HG03135 (cell line): ENCODE data around the gene SH2D4B.
A peak's percentile ranks its signal among the peaks of the same experiment; 100 is the strongest.
"Not testable (repeated sequence)": the region's sequence is repeated elsewhere in the genome, so short reads cannot be mapped to it uniquely, and the experiment has no call there.

ENCODE experiments used
- ATAC-seq: cut with Tn5 transposase; IDR thresholded peaks from one replicate; pipeline ENCODE4 v1.9.1; 2021; ENCODE audit warnings: mild to moderate bottlenecking, moderate library complexity; ENCODE audit not compliant: unreplicated experiment

SH2D4B gene

GRCh38 chr10:80523773-80524172 lies 13.9 kb upstream of the SH2D4B start:
- ATAC-seq = no peak

DNA sequence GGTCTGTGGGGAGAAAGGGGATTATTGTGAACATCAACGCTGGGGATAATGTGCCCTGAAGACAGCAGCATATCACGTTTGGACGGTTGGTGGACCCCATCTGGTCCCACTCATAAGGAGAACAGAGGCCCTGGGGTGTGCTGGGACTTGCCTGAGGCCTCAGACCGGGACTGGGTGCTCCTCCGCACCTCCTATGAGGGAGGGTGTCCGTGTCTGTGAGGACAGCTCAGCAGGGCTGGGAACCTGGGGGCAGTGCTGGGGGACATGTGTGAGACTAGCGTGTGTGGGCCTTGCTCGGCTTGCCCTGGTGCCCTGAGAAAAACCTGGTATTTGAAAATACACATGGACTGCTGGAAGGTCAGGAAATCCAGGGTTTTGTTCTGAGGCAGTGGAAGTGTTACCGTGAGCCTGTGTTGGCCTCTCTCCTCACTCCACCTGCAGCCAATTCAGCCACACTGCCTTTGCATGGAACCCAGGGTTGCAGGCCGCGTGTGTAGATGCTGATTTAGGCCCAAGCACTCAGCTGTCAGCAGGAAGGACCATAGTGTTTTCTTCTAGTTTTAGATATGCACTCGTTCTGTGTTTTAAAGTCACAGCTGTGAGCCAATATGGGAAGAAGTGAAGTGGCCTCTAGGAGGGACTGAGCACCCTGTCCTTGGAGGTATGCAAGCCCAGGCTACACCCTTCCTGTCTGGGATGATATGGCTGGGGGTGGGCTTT lies 13.4 kb upstream of the SH2D4B start:
- ATAC-seq = no peak

GRCh38 chr10:80526218-80526617 lies 11.5 kb upstream of the SH2D4B start:
- no peak for ATAC-seq

- no peak for ATAC-seq
Measured at GRCh38 chr10:80526742-80527141, 11.0 kb upstream of the SH2D4B start.

- ATAC-seq = no peak
Measured at GRCh38 chr10:80528185-80528700, 9.5 kb upstream of the SH2D4B start.

GRCh38 chr10:80528901-80529300 lies 8.8 kb upstream of the SH2D4B start:
- ATAC-seq = no peak

DNA sequence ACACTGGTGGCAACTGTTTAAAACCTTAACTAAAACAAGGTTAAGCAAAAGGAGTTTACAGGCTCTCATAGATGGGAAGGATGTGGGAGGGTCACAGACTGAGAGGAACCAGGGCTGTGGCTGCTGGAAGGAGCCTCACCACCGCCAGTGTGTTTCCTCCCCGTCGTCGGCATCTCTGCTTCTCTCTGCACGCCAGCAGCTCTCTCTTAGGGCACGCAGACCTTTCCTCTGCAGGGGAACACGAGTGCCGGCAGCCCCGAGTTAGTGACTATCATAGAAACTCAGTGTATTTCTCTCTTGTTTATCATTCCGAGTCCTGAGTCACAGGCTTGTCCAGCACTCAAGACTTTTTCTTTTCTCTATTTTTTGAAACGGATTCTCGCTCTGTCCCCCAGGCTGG lies 8.1 kb upstream of the SH2D4B start:
- no peak for ATAC-seq

GRCh38 chr10:80530251-80530650 lies 7.5 kb upstream of the SH2D4B start:
- no peak for ATAC-seq

DNA sequence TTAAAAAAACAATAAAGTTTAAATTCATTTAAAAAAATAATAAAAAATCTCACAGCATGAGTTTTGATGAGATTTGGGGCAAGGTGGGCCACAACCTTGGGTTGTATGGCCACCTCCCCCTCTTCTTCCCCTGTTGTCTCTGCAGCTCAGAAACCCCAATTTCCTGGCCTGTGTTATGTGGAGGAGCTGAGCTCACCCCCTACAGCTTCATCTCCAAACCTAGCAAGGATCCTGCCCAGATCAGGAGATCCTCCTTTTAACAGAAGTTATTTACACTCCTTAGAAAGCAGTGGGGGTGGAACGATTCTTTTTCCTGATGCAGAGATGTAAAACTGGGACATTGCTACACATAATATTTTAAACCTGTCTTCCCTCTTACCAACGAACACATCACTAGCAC lies 6.9 kb upstream of the SH2D4B start:
- ATAC-seq = no peak

DNA sequence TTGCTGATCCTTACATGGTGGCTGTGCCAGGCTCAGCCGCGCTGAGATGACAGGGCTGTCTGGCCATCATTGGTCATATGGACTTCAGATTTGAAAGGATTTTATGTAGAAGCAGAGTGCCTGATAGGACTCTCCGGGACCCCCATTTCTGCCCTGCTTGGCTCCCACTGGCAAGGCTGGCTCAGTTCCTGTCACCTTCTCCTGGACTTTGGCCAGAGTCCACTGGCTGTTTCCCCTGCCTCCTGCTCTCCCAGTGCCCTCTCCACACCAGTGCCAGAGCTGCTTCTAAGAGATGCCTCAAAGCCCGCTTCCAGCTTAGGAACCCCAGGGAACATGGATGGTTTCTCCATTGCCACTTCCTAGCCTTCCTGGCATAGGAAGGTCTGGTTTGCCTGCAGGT lies 5.1 kb upstream of the SH2D4B start:
- no peak for ATAC-seq

DNA sequence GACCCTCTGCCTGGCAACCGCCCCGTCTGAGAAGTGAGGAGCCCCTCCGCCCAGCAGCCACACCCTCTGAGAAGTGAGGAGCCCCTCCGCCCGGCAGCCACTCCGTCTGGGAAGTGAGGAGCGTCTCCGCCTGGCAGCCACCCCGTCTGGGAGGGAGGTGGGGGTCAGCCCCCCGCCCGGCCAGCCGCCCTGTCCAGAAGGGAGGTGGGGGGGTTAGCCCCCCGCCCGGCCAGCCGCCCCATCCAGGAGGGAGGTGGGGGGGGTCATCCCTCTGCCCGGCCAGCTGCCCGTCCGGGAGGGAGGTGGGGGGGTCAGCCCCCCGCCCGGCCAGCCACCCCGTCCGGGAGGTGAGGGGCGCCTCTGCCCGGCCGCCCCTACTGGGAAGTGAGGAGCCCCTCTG lies 3.6 kb upstream of the SH2D4B start:
- not testable (repeated sequence) for ATAC-seq

GRCh38 chr10:80534646-80535045 lies 3.1 kb upstream of the SH2D4B start:
- not testable (repeated sequence) for ATAC-seq

DNA sequence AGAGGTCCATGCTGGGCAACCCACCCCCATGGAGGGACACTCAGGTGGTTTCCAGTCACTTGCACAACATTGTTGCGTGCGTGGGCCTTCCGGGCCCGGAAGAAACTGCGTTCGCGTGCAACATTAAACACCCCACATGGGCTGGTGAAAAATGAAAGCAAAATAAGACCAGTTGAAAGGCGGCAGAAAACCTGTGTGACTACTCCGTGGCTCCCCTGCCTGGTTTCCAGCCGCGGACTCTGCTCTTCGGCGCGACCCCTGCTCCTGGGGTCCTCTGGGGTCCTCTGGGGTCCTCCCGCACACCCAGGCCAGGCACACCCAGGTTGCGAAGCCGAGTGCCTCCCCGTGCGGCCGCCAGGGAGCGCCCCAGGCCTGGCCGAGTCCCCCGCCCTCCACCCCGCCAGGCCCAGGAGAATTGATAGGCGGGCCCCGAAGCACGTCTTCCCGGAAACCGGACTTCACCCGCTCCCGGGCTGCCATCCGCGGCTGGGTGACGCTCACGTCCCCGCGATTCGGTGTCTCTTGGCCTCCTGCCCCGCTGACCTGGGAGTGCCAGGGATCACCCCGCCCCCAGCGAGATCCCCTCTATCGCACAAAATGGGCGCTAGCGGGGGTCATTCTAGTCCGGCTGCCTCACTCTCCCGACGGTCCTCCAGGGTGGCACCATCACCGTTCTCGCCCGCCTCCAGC lies 1.9 kb upstream of the SH2D4B start:
- peak; percentile 85 for ATAC-seq

DNA sequence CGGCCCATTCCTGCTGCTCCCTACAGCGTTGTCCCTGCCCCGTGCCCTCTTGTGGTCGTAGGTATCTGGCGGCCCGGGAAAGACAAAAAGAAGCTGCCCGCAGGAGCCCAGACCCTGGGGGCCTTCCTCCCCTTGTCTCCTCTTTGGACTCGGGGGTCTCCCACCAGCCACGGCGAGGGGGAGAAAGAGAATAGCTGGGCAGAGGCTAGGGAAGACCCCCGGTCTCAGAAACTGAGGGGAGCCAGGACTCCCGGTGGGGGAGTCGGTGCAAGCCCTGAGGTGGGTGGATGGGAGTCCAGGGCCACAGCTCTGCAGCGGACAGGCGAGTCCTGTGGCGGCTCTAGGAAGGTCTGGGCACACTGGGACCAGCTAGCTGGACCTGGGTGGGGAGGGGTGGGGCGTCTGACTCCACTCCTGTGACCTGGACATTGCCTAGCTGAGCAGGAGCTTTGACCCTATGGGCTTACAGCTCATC lies 1.3 kb upstream of the SH2D4B start:
- no peak for ATAC-seq

DNA sequence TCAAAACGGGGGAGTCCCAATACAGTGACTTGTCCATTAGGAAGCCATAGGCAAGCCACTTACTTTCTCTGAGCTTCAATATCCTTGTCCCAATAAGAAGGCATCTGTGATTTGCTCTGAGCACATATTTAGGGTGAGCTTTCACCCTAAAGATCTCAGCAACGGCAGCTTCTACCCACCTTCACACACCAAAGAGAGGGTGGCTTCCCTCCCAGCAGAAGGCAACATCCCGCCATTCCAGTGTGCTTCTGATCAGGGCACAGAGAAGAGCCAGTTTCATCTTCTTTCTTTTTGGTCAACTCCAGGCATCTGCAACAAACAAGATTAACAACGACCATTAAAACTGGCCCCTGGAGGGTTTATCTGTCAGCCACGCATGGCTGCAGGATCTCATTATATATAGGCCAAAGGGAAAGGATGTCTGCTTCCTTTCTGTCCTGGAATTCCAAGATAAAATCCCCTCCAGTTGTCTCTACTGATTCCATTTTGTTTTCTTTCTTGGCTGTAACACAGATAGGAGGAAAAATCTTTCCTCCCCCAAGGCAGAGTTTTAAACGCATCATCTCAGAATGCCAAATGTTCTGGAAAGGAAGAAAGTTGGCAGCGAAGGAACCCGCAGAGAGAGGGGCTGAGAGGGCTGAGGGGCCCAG lies 491 bp upstream of the SH2D4B start:
- ATAC-seq = no peak

GRCh38 chr10:80538481-80539185 lies 931 bp downstream of the SH2D4B start:
- no peak for ATAC-seq

- no peak for ATAC-seq
Measured at GRCh38 chr10:80539421-80540031, 1.8 kb downstream of the SH2D4B start.

DNA sequence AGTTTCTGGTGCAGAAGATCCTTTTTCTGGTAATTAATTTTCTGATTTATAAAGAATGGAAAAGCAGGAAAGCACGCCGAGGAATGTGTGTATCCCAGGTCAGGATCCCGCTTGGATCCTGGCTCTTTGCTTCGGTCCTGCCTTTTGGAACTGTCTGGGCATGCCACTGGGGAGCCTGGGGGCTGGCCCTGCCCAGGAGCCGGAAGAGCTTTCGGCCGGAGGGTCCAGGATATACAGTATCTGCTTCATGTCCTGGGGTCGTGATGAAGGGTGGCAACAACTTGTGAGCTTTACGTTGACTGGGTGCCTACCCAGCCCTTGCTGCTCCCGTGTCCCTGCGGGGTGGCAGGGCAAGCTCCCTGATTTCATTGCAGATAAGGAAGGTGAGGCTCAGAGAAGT lies 2.4 kb downstream of the SH2D4B start:
- no peak for ATAC-seq

DNA sequence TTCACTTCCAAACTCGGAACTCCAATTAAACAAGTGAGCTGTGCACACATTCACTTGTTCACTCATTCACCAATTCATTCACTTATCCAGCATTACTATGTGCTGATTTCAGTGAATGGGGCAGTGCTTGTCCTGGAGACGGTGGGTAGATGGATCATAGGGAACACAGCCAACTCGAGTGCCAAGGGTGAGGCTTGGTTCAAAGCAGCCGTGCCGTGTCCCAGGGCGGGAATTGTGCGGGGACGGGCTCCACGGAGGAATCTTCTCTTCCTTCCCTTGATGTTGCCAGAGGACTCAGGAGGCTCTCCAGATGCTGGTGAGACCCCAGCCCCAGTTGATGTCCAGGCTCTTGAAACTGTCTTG lies 2.9 kb downstream of the SH2D4B start:
- no peak for ATAC-seq

DNA sequence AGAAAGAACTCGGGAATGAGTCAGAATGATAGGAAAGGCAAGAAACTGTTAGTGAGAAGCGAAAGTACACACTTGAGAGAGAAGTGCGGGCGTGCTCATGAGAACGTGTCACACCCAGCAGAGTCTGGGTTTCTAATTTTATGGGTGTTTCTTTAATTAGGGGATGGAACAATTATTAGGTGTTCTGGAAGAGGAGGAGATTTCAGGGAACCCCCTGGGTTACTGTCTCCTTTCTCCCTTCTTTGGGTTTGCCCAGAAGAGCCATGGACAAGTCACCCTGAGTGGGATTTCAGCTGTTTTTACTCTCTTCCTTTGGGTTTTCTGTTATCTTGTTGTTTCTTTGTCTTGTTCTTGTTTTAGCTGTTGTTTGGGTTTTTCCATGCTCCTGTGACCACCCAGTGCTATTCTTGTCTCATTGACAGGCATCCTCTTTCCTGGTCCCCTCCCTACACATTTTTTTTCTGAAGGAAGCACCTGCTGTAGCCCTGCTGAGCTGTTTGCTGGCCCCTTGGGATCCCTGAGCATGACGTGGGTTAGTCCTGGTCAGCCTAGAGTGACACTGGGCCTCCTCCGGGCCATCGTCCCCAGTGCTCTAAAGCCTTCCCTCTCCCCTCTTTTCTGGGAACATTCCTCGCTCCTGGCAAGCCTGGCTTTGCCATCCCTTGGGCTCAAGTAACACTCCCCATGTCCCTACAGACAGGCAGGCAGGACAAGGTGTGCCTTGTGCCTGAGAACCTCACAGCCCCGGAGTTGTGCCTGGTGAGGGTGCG lies 3.5 kb downstream of the SH2D4B start:
- ATAC-seq = peak; percentile 57
